IPS DF 6.9 (cell line): ENCODE measurements around the gene ASPRV1.

Experiments
- DNase-seq: peaks from one replicate; pipeline ENCODE4 v3.0.0-alpha.2; 2013; ENCODE audit warnings: low read depth, low spot score
- H3K27ac ChIP-seq: one replicate; pipeline ENCODE4 v1.5.1; 2013; ENCODE audit warnings: low read length, control low read depth
- H3K27me3 ChIP-seq: 2 replicates; pipeline ENCODE4 v1.6.1; 2013; ENCODE audit warnings: mild to moderate bottlenecking, low read length; ENCODE audit not compliant: control insufficient read depth, insufficient read depth
- H3K36me3 ChIP-seq: 2 replicates; pipeline ENCODE4 v1.6.1; 2013; ENCODE audit warnings: low read length; ENCODE audit not compliant: control insufficient read depth, insufficient read depth
- H3K4me1 ChIP-seq: 2 replicates; pipeline ENCODE4 v1.6.1; 2013; ENCODE audit warnings: low read length; ENCODE audit not compliant: control insufficient read depth, insufficient read depth
- H3K4me3 ChIP-seq: 2 replicates; pipeline ENCODE4 v1.5.1; 2013; ENCODE audit warnings: mild to moderate bottlenecking, low read length
- H3K9me3 ChIP-seq: 2 replicates; pipeline ENCODE4 v1.6.1; 2013; ENCODE audit warnings: low read length, inconsistent platforms; ENCODE audit not compliant: control insufficient read depth, insufficient read depth
- WGBS: extraction: QIAGEN DNeasy Blood & Tissue Kit; methylation state at CpG from one replicate; pipeline ENCODE4 v1.1.7; 2013; ENCODE audit warnings: mixed read lengths, missing lambda C conversion rate; ENCODE audit not compliant: insufficient read length, insufficient coverage; 5-methylcytosine and 5-hydroxymethylcytosine counted together

The ASPRV1 gene

DNA sequence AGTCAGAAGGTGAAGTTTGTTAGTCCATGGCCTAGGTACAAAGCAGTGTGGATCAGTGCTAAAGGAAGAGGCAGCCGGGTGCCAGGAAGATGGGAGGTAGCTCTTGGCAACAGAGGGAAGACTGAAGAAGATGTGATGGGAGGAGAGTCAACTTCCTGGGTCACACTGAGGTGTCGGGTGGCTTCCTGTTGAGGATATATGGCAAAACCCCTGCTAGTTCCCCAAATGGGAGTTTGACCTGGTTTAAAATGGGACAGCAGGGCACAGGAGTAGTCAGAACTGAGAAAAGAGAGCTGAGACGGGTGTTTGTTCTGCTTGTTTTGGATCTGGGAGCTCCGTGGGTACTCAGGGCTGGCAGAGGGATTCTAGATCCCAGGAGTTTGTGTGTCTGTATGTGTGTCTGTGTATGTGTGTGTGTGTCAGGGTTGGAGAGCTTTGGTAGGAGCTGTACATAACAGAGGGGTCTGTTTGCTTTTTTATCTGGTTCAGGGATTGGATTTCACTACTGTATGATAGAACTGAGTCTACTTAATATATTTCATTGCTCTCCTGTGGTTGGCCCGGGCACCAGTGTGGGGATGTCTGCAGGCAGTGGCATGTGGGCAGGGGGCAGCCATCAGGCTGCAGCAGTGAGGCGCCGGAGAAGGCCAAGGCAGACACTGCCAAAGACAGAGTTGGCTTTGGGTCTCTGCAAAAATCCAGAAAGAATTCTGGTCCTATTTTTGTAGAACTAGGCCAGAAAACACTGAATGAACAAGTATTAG, 29.4 kb downstream of the ASPRV1 start:
- Histone ChIP-seq H3K4me1 (no peaks in the 10 kb centered on the region), H3K36me3 (no peaks in the 10 kb centered on the region), H3K27ac (no peak overlapping the region), H3K4me3 (no peak overlapping the region), H3K27me3 (no peaks in the 10 kb centered on the region), H3K9me3 (no peaks in the 10 kb centered on the region)
- DNase-seq: no peak
- WGBS: no CpG with 5 or more reads among the region's 7 CpGs

DNA sequence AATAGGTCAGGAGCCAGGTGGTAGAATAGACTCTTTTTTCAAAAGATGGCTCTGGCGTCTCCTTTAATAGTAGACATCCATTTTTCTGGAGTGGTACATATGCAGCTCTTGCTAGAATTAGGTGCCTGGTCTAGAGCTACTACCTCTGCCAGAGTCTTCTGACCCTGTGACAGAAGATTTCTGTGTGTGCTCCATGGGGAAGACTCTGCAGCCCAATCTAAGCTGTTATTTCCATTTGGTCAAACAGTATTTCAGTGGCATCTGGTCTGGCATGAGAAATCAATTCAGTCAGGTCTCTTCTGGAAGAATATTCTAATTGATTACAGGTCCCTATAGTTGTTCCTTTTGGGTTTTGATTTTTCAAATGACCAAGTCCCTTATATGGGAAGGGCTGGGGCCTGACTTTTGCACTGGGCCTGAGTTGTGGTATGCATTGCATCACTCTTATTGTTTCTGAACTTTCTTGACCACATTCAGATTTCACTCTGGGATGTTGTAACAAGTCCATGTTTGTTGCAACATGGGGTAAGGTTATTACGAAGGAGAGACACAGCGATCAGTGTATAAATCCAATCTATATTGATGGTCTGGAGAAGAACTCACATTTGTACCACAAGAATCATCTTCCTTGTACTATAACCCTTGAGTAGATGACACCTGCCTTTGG, 34.4 kb downstream of the ASPRV1 start:
- Histone ChIP-seq H3K27me3 (no peaks in the 10 kb centered on the region), H3K36me3 (no peaks in the 10 kb centered on the region), H3K27ac (no peak overlapping the region), H3K4me3 (no peak overlapping the region), H3K9me3 (no peaks in the 10 kb centered on the region), H3K4me1 (no peaks in the 10 kb centered on the region)
- no peak for DNase-seq
- WGBS: no CpG with 5 or more reads among the region's 3 CpGs

DNA sequence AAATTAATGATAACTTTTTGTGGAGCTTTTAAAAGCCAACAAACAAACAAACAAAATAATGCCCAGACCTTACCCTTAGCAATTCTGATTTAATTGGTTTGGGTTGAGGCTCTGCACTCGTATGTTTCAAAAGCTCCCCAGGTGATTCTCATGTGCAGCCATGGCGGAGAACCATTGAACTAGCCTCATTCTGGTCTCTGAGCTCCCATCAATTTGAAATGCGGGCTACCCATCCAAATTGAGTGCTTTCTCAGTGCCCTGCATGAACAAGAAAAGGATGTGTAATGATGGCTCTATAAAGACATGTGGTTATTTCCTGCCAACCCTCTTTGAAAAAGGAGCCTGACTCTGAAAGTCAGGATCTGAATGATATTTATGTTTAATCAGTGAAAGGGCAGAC, 38.3 kb downstream of the ASPRV1 start:
- WGBS: no CpG with 5 or more reads among the region's 3 CpGs
- Histone ChIP-seq H3K27me3 (no peaks in the 10 kb centered on the region), H3K4me1 (no peaks in the 10 kb centered on the region), H3K27ac (no peak overlapping the region), H3K36me3 (no peaks in the 10 kb centered on the region), H3K4me3 (no peak overlapping the region), H3K9me3 (no peaks in the 10 kb centered on the region)
- DNase-seq: no peak

DNA sequence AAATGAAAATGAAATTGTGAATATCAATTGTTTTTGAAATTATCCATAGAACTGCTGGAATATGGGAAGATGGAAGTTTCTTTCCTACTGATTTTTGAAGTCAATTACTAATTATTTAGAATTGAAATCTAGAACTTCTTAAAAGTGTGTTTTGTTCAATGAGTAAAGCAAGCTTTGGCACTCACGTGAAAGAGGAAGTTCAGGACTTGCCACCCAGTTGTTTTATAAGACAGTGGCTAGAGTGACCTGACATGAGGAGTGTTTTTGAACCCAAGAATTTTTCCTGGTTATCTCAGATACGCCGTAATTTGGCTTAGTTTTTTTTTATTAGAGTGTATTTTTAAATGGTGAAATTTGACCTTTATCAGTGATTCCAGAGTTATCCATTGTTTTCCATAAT, 43.0 kb downstream of the ASPRV1 start:
- H3K4me3 ChIP-seq: no peak overlapping the region
- no peak for DNase-seq
- no peak overlapping the region for H3K27ac ChIP-seq
- no CpG with 5 or more reads among the region's 3 CpGs for WGBS
- H3K27me3 ChIP-seq: no peaks in the 10 kb centered on the region
- H3K9me3 ChIP-seq: no peaks in the 10 kb centered on the region
- no peaks in the 10 kb centered on the region for H3K36me3 ChIP-seq
- 0 out of 2 replicates have a peak, but pooled peaks cover 1% of the 10 kb centered on the region for H3K4me1 ChIP-seq

DNA sequence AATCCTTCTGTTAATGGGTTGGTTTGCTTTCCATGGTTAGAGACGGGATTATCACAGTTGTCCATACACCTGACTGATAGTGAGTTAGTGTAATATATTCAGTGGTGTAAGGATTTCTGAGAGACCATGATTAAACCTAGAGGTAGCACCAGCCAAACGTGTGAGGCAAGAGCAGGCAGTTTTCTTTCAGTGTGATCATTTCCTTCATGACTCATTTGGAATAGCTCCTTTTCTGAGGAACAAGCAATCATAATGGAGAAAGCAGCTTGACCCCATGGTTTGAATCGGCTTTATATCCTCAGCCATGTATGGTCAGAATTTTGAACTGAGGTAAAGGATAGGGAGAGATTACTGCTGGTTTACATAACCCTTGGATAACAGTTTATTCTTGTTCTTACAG, 43.6 kb downstream of the ASPRV1 start:
- H3K36me3 ChIP-seq: no peaks in the 10 kb centered on the region
- no peak for DNase-seq
- no peaks in the 10 kb centered on the region for H3K9me3 ChIP-seq
- WGBS: no CpG with 5 or more reads among the region's 3 CpGs
- no peaks in the 10 kb centered on the region for H3K27me3 ChIP-seq
- H3K27ac ChIP-seq: no peak overlapping the region
- H3K4me3 ChIP-seq: no peak overlapping the region
- H3K4me1 ChIP-seq: 0 out of 2 replicates have a peak, but pooled peaks cover 1% of the 10 kb centered on the region

DNA sequence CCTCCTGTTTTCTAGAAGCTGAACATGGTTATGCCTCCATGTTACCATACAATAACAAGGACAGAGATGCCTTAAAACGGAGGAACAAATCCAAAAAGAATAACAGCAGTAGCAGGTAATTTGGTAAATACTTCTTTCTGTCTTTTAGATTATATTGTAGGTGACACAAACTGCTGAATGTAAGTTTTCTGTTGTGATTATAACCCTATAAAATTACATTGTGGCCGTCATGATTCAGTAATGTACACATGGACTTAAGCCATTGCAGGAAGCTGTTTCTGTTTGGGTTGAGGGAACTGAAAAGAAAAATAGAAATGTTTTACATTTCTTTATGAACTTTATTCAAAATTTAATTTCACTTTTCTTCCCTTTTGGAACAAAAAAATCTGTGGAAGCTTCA, 45.3 kb downstream of the ASPRV1 start:
- Histone ChIP-seq H3K36me3 (no peaks in the 10 kb centered on the region), H3K9me3 (no peaks in the 10 kb centered on the region), H3K27ac (no peak overlapping the region), H3K27me3 (no peaks in the 10 kb centered on the region), H3K4me3 (no peak overlapping the region), H3K4me1 (0 out of 2 replicates have a peak, but pooled peaks cover 1% of the 10 kb centered on the region)
- no CpG with 5 or more reads among the region's 2 CpGs for WGBS
- DNase-seq: no peak

DNA sequence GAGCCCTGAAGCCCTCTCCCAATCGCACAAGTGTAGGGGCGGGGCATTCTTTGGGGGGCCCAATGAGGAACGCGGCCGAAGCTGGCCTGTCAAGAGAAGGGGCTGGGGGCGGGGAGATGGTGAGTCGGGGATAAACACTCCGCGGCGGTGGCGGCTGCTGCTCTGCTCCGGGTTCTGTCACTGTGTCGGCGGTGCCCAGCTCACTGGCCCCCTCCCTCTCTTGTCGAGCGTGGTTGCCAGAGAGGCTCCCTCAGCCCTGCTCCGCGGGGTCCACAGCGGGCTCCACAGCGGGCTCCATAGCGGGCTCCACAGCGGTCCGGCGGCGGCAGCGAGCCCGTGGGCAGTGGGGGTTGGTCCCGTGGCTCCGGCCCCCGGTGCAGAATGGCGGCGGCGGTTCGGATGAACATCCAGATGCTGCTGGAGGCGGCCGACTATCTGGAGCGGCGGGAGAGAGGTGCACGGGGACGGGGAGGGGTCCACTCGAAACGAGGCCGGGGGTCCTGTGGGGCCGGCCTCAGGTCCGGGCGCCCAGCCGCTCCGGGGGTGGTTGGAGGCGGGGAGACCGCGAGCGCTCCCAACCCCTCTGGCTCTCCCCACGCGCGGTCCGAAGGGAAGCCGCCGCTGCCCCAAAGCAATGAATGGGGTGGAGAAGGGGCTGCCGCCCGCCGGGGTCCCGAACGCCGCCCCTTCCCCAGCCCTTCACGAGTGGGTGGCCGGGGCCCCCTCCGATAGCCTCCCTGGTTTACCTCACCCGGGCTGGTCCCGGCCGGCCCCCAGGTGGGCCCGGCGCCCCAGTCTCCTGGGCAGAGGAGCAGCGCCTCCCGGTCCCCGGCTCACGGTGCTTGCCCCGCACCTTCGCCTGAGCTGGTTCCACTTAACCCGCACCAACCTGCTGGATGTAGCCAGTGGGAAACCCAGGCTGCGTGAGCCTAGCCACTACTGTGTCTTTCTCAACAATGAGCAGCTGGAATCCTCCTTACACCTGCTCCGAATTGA, 46.2 kb downstream of the ASPRV1 start, which contains the start of gene MXD1:
Gene MXD1, plus strand, starts transcription at position 160 of the 996 bp plus-strand sequence. Its CDS starts 222 bp downstream, at position 382.
- DNase-seq: no peak
- Histone ChIP-seq H3K27ac (no peak within 1 kb of the TSS), H3K4me3 (peak within 1 kb of the TSS; percentile 86), H3K9me3 (no peaks in the 10 kb centered on the region), H3K4me1 (0 out of 2 replicates have a peak, but pooled peaks cover 1% of the 10 kb centered on the region), H3K27me3 (no peaks in the 10 kb centered on the region), H3K36me3 (no peaks in the 10 kb centered on the region)
- WGBS: 100% methylated on average over 1 of the region's 81 CpGs

DNA sequence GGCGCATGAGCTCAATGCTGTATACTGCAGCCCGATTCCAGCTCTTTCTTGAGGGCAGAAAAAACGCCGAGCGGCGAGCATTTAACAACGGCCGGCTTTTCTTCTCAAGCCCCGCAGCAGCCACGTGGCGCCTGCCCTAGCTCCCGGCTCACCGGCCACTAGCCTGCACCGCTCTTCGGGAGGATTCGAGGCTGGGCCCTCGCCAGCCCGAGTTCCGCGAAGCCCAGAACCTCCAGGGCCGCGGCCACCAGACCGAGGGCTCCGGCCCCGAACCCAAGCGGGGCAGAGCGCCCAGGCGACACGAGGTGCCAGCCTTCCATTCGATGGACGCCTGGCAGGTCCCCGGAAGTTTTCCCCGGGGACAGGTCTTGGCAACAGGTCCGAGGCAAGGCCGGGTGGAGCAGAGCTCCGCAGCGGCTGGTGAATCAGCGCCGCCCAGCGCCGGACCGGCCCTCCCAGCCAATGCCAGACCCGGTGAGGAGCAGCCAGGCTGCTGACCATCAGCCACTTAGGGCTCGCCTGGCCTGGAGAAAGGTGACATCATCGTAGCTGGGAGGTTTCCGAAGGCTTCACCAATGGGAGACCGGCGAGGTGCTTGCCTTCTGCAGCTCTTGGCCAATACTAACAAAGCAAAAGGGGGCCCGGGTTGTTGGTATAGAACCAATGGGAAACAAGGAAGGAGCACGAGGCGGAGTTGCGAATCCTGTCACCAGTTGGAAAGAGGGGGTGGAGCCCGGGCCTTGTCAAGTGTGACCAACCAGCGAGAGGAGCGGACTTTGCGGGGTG, 47.1 kb downstream of the ASPRV1 start:
- WGBS: no CpG with 5 or more reads among the region's 56 CpGs
- H3K27ac ChIP-seq: no peak overlapping the region
- peak; percentile 98 for DNase-seq
- H3K9me3 ChIP-seq: no peaks in the 10 kb centered on the region
- no peaks in the 10 kb centered on the region for H3K36me3 ChIP-seq
- peak overlapping the region; percentile 65; the same call in 1 of the 2 replicates for H3K4me3 ChIP-seq
- H3K4me1 ChIP-seq: 0 out of 2 replicates have a peak, but pooled peaks cover 1% of the 10 kb centered on the region
- H3K27me3 ChIP-seq: no peaks in the 10 kb centered on the region

DNA sequence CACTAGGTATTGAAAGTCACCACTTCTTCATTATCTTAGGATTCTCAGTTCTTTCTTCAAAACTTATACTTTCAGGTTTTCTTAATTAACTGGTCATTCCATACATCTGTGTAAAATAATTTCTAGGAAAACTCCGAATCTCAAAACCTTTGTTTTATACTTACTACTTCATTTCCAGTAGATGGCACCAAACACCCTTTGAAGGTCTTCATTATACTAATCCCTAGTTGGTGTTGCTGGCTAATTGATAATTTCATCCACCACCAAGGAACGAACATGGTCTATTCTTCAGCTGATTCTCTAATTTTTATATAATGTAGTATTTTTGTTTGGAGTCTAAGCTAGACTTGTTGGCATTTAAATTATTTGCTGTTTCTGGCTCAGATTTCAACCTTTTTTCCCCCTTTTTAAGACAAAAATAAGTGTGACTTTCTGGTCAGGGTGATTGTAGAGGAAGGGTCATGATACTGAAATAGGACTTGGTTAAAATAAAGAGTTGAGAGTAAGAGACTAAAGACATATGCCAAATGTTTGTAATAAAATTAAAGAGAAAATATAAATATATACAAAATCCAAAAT, 49.4 kb downstream of the ASPRV1 start:
- no peak overlapping the region for H3K27ac ChIP-seq
- H3K4me3 ChIP-seq: no peak overlapping the region
- no peaks in the 10 kb centered on the region for H3K9me3 ChIP-seq
- no CpG with 5 or more reads among the region's 2 CpGs for WGBS
- 0 out of 2 replicates have a peak, but pooled peaks cover 1% of the 10 kb centered on the region for H3K4me1 ChIP-seq
- no peaks in the 10 kb centered on the region; the same call in 1 of the 2 replicates for H3K36me3 ChIP-seq
- H3K27me3 ChIP-seq: no peaks in the 10 kb centered on the region
- no peak for DNase-seq
